VCaP (cell line): ENCODE data around the gene PLCB1.
"Not testable (repeated sequence)": the region's sequence is repeated elsewhere in the genome, so short reads cannot be mapped to it uniquely, and the experiment has no call there.

Experiments
- H3K27ac ChIP-seq: fragments of 450-650 bp; 2 replicates; pipeline ENCODE4 v1.5.1; 2017
- TF ChIP-seq, protein P1 (sequence below): fragments of 450-650 bp; conservative IDR thresholded peaks from 2 replicates; pipeline ENCODE4 v1.5.1; 2017; ENCODE audit warnings: mild to moderate bottlenecking, moderate library complexity

PLCB1 gene

DNA sequence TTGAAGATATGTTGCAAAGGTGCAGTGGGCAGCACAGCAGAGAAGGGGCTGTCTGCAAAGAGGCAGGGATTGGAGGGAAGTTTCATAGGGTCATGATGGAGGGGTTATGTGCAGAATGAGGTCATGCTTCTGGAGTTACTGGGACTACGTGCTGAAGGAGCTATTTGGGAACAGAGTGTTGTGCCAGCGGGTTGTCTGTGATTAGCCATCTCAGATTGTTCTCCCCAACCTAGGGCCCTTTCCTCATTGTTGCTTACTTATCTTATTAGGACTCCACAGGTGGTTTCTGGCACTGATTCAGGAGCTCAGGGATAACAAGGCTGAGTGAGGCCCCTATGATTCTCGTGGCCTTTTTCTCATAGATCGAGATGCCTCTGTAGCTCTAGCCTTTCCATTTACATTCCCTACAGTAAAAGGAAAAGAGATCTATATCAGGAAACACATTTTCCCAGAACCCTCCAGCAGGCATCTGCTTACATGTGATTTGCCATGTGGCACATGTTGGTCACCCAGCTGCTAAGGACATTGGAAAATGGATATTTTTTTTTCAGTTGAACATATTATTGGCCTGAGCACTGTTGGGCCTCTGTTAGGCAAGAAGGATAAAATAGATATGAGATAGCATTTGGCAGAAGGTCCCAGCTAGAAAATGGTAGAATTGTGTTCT, 507.2 kb downstream of the PLCB1 start:
- H3K27ac ChIP-seq: no peak overlapping the region
- TF ChIP-seq, protein P1, sequence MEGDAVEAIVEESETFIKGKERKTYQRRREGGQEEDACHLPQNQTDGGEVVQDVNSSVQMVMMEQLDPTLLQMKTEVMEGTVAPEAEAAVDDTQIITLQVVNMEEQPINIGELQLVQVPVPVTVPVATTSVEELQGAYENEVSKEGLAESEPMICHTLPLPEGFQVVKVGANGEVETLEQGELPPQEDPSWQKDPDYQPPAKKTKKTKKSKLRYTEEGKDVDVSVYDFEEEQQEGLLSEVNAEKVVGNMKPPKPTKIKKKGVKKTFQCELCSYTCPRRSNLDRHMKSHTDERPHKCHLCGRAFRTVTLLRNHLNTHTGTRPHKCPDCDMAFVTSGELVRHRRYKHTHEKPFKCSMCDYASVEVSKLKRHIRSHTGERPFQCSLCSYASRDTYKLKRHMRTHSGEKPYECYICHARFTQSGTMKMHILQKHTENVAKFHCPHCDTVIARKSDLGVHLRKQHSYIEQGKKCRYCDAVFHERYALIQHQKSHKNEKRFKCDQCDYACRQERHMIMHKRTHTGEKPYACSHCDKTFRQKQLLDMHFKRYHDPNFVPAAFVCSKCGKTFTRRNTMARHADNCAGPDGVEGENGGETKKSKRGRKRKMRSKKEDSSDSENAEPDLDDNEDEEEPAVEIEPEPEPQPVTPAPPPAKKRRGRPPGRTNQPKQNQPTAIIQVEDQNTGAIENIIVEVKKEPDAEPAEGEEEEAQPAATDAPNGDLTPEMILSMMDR: no peak

DNA sequence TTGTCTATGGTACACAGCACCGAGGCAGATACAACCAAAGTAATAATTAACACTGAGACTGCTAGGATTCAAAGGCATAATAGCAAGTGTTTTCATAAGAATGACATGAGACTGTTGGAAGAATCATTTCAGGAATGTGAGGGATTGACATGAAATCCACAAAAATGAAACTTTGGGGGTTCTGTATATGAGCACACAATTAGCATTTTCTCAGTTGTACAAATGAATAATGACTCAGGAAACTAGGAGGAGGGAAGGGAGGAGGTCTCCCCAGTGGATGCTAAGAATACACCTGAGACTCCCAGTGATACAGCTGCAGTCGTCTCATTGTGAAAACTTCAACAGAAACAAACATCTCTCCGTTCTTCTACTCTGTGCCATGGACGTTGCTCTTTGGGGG, 508.4 kb downstream of the PLCB1 start:
- no peak overlapping the region for H3K27ac ChIP-seq
- TF ChIP-seq, protein P1: no peak

DNA sequence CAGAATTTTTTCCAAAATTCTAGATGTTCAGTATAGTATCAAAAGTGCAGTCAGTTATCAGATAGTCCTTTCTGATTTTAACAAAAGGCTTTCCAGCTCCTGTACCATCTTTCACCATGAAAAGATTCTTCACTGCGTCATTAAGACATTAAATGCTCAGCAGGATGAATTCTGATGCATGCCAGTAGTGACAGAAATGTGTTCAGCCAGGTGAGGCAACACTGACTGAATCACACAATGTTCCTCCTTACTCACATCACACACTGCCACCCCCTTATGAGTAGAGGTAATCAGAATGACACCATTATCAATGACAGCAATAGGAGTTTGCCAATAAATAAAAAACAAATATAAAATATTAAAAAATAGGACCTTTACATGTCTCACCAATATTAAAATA, 510.2 kb downstream of the PLCB1 start:
- TF ChIP-seq, protein P1: no peak
- no peak overlapping the region for H3K27ac ChIP-seq

DNA sequence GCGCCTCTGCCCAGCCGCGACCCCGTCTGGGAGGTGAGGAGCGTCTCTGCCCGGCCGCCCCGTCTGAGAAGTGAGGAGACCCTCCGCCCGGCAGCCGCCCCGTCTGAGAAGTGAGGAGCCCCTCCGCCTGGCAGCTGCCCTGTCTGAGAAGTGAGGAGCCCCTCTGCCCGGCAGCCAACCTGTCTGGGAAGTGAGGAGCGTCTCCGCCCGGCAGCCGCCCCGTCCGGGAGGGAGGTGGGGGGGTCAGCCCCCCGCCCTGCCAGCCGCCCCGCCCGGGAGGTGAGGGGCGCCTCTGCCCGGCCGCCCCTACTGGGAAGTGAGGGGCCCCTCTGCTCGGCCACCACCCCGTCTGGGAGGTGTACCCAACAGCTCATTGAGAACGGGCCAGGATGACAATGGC, 512.4 kb downstream of the PLCB1 start:
- not testable (repeated sequence) for H3K27ac ChIP-seq

DNA sequence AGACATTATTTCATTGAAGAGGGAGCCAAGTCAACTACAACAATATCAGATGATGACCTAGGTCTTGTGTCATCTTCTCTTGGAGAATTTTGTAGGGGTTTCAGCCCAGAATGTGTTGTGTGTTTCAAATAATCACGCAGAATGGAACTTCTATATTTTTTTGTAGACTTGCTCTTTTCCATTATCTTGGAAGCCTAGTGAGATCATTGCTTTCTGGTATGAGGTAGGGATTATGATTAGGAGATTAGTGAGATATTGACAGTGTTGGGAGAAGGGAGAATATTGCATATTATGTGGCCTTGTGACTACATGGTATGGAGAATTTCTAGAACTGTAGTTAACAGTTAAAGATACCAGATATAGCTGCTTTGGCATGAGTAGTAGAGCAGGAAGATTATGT, 513.3 kb downstream of the PLCB1 start:
- no peak overlapping the region for H3K27ac ChIP-seq
- TF ChIP-seq, protein P1: no peak

DNA sequence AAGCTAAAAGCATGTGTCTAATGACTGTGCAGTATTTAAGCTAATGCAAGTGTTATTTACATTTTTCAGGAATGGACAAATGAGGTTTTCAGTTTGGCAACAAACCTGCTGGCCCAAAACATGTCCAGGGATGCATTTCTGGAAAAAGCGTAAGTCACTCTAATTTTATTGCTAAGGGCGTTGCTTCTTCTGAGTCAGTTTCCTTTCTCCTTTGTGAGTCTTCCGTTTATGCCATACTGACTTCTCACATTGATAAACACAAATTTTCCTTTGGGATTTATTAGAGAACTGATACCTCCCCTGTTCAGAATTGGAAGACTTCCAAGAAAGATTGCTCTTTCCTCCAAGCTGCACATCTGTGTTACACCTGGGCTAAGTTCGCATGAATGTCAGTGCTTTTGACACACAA, 514.0 kb downstream of the PLCB1 start:
- TF ChIP-seq, protein P1: no peak
- H3K27ac ChIP-seq: no peak overlapping the region

DNA sequence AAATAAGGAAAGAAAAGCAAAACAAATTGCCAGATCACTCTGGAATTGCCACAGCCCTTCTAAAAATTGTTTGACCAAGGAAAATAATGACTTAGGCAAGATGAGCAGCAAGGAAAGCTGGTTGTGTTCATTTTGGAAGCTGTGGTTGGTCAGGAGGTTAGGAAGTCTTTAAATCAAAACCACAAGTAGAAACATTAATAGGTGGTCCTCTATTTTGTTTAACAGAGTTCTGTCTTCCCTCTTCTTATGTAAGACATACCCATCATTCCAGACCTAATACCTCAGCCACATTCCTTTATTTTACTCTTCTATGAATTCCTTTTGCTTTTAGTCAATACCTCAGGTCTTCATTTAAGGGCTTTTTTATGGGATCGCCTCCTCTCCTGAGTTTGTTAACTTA, 514.6 kb downstream of the PLCB1 start:
- H3K27ac ChIP-seq: no peak overlapping the region
- TF ChIP-seq, protein P1: no peak

DNA sequence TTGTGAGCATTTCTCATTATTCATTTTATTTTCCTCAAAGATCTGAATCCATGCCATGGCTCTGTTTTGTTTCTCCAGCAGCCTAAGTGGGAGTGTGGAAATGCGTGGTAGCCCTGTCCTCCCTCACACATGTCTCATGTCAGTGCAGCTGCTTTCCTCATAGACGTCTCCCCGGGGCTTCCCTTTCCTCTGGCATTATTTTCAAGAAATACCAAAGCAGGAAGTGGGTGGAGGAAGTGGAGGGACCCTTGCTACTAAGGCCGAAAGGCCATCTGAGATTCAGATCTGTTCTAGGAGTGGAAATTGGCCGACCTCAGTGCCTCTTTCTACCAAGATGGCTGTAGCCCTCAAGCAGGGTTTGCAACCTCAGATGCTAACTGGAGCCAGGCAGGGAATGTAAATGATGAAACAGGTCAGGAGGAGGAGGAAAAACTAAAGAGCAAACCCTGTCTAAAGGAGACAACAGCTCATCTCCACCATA, 515.9 kb downstream of the PLCB1 start:
- TF ChIP-seq, protein P1: no peak
- H3K27ac ChIP-seq: no peak overlapping the region
